Upper lobe of left lung (tissue), 4 donors: ENCODE results near the gene ACACB.

Experiments used
- CTCF ChIP-seq, 6 experiments: fragments of 450-650 bp in 4 of 6; fragments of 200-600 bp in 2 of 6; sonication (generic) in 2 of 6; IDR thresholded peaks; one replicate each; pipeline ENCODE4 v1.5.1; 2016 to 2019; ENCODE audit warnings: antibody characterized with exemption in 6 of 6
- POLR2A ChIP-seq, 4 donors: fragments of 450-650 bp; IDR thresholded peaks; one replicate each; pipeline ENCODE4 v1.5.1; 2016 to 2017; ENCODE audit warnings: antibody characterized with exemption in 4 of 4, mild to moderate bottlenecking in 2 of 4

GRCh38 chr12:109302770-109303169, 186.4 kb downstream of the ACACB start:
- TF ChIP-seq CTCF (IDR thresholded peaks at IDR 0.05) (no peak), POLR2A (IDR thresholded peaks at IDR 0.05) (no peak)
